Gastroesophageal sphincter (tissue), 4 donors: ENCODE measurements around the gene TRAM2. TPM values are rescaled to one million over a fixed set of nuclear protein-coding genes. Genes with fewer than 3 reads are reported as not detected.

Source experiments
- ATAC-seq: fragments of 150-250 bp; one replicate; pipeline ENCODE4 v1.9.1; 2016; ENCODE audit warnings: mild to moderate bottlenecking, moderate library complexity
- H3K27ac ChIP-seq, 4 donors: fragments of 200-600 bp; sonication (generic) in 3 of 4; 1 replicate in 3 of 4; 2 replicates in 1 of 4; pipeline ENCODE4 v1.5.1; 2016 to 2019
- H3K27me3 ChIP-seq: fragments of 200-600 bp; sonication (generic); one replicate; pipeline ENCODE4 v1.5.1; 2019
- H3K36me3 ChIP-seq, 2 donors: fragments of 200-600 bp; sonication (generic); one replicate each; pipeline ENCODE4 v1.5.1; 2019; ENCODE audit warnings: control low read depth in 1 of 2
- H3K4me1 ChIP-seq, 3 donors: fragments of 200-600 bp; sonication (generic); 1 replicate in 2 of 3; 2 replicates in 1 of 3; pipeline ENCODE4 v1.5.1; 2016 to 2019; ENCODE audit warnings: control low read depth in 2 of 3
- H3K4me3 ChIP-seq, 2 donors: fragments of 200-600 bp; sonication (generic); one replicate each; pipeline ENCODE4 v1.5.1; 2019; ENCODE audit warnings: mild to moderate bottlenecking in 1 of 2, moderate library complexity in 1 of 2
- H3K9me3 ChIP-seq, 3 donors: fragments of 200-600 bp; sonication (generic); one replicate each; pipeline ENCODE4 v1.5.1; 2017 to 2019; ENCODE audit warnings: control low read depth in 2 of 3
- EP300 ChIP-seq: sonication (generic); formaldehyde crosslinking; IDR thresholded peaks from one replicate; pipeline ENCODE4 v1.6.1; 2017; ENCODE audit warnings: antibody characterized with exemption, mild to moderate bottlenecking
- POLR2A ChIP-seq, 2 donors: fragments of 450-650 bp; IDR thresholded peaks; one replicate each; pipeline ENCODE4 v1.6.1; 2017; ENCODE audit warnings: antibody characterized with exemption in 2 of 2, mild to moderate bottlenecking in 2 of 2, moderate library complexity in 1 of 2
- POLR2AphosphoS5 ChIP-seq: sonication (generic); formaldehyde crosslinking; IDR thresholded peaks from one replicate; pipeline ENCODE4 v1.6.1; 2017; ENCODE audit warnings: antibody characterized with exemption
- WGBS, 2 donors: methylation state at CpG; one replicate each; pipeline ENCODE4 v1.1.5; 2018; ENCODE audit warnings: low coverage in 1 of 2; 5-methylcytosine and 5-hydroxymethylcytosine counted together
- total RNA-seq, 4 donors: library from RNA; depleted of rRNA; stranded (reverse); fragments of >200 nt; gene quantifications; one replicate each; pipeline ENCODE4 v1.1.0, GENCODE V29; 2016
- TF ChIP-seq, protein P1 (sequence below), 4 experiments: fragments of 200-600 bp in 2 of 4; fragments of 450-650 bp in 2 of 4; sonication (generic) in 1 of 4; IDR thresholded peaks; one replicate each; pipeline ENCODE4 v1.5.1; 2017 to 2019; ENCODE audit warnings: antibody characterized with exemption in 4 of 4, mild to moderate bottlenecking in 2 of 4, moderate library complexity in 2 of 4

TRAM2 gene, protein sequence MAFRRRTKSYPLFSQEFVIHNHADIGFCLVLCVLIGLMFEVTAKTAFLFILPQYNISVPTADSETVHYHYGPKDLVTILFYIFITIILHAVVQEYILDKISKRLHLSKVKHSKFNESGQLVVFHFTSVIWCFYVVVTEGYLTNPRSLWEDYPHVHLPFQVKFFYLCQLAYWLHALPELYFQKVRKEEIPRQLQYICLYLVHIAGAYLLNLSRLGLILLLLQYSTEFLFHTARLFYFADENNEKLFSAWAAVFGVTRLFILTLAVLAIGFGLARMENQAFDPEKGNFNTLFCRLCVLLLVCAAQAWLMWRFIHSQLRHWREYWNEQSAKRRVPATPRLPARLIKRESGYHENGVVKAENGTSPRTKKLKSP
- total RNA-seq: 10 to 100 TPM; 16.7 to 34.2 (median 25.0) TPM

DNA sequence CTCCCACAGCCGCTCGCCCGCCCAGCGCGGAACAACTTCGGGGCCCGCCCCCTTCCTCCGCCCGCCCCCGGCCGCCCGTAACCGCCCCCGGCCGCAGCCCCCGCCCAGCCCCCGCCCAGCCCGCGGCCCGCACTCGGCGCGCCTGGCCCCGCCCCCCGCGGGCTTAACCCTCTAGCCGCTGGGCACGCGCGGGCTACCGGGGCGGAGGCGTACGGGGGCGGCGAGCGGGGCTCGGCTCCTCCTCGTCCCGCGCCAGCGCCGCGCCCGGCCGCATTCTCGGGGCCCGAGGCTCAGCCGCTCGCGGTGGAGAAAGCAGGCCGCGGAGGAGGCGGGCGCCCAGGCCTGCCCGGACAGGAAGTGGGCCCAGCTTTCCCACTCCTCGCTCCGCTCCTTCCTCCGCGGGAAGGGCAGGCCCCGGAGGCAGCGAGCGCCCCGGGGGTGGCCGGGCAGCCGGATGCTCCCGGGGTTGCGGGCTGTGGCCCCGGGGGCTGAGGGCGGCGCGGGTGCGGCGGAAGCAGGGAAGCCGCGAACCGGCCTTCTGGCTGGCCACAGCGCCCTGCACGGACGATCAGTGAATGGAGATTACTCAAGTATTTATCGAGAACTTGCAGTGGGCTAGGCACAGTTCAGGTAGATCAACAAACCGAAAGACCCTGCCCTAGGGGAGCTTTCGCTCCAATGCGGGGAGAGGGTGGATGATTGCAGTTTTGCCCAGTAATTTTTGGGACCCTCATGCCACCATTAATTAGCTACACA is at the start of gene TRAM2:
Gene TRAM2, minus strand, starts transcription at position 39 of the 756 bp plus-strand sequence. CDS start 145 bp downstream, outside the sequence.
- no peaks in the 10 kb centered on the region for H3K9me3 ChIP-seq
- H3K4me1 ChIP-seq: peaks cover 14 to 55% (median 22%) of the 10 kb centered on the region in 3 donors
- peak within 1 kb of the TSS; percentile 66 to 84 for H3K4me3 ChIP-seq
- ATAC-seq: peak; percentile 88
- 0% methylated on average over 1 to 6 of the region's 84 CpGs for WGBS, 2 donors
- peaks cover 0 to 4% of the 10 kb centered on the region in 2 donors for H3K36me3 ChIP-seq
- H3K27ac ChIP-seq: peak within 1 kb of the TSS; percentile 95 to 100 (median 98)
- H3K27me3 ChIP-seq: no peaks in the 10 kb centered on the region
- no peak for TF ChIP-seq EP300
- TF ChIP-seq POLR2AphosphoS5: peak; percentile 25
- TF ChIP-seq, protein P1, sequence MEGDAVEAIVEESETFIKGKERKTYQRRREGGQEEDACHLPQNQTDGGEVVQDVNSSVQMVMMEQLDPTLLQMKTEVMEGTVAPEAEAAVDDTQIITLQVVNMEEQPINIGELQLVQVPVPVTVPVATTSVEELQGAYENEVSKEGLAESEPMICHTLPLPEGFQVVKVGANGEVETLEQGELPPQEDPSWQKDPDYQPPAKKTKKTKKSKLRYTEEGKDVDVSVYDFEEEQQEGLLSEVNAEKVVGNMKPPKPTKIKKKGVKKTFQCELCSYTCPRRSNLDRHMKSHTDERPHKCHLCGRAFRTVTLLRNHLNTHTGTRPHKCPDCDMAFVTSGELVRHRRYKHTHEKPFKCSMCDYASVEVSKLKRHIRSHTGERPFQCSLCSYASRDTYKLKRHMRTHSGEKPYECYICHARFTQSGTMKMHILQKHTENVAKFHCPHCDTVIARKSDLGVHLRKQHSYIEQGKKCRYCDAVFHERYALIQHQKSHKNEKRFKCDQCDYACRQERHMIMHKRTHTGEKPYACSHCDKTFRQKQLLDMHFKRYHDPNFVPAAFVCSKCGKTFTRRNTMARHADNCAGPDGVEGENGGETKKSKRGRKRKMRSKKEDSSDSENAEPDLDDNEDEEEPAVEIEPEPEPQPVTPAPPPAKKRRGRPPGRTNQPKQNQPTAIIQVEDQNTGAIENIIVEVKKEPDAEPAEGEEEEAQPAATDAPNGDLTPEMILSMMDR (IDR thresholded peaks at IDR 0.05): peak in 3 of 4 experiments; percentile 15 to 45 (median 27)
- peak; percentile 78 for TF ChIP-seq POLR2A (IDR thresholded peaks at IDR 0.05)

DNA sequence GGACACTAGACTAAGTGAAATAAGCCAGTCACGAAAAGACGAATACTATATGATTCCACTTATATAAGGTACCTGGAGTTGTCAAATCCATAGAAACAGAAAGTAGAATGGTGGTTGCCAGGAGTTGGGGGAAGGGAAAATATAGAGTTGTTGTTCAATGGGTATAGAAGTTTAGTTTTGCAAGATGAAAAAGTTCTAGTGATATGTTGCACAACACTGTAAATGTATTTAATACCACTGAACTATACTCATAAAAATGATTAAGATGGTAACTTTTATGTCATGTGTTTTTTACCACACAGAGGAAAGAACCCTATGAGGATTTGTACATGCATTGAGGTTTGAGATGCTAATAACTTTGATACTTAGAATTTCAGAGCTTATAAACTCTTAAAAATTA is 46.0 kb upstream of the TRAM2 start:
- Histone ChIP-seq H3K4me3 (no peak overlapping the region), H3K27ac (no peak overlapping the region), H3K9me3 (no peaks in the 10 kb centered on the region), H3K27me3 (no peaks in the 10 kb centered on the region), H3K36me3 (no peaks in the 10 kb centered on the region), H3K4me1 (no peaks in the 10 kb centered on the region)
- TF ChIP-seq, protein P1 (IDR thresholded peaks at IDR 0.05): no peak
- TF ChIP-seq POLR2AphosphoS5: no peak
- no peak for TF ChIP-seq POLR2A (IDR thresholded peaks at IDR 0.05)
- no peak for TF ChIP-seq EP300
- WGBS, 2 donors: 74 to 76% methylated on average over 2 of the region's 2 CpGs
- no peak for ATAC-seq

DNA sequence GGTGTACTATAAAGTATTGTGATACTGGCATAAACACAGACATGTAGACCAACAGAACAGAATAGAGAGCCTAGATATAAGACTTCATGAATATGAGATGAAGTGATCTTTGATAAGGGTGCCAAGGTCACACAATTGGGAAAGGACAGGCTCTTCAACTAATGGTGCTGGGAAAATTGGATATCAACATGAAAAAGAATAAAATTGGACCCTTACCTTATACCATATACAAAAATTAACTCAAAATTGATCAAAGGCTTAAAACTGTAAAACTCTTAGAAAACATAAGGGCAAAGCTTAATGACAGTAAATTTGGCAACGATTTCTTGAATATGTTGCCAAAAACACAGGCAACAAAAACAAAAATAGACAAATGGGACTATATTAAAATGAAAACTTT is 44.8 kb upstream of the TRAM2 start:
- Histone ChIP-seq H3K36me3 (no peaks in the 10 kb centered on the region), H3K27ac (no peak overlapping the region), H3K4me3 (no peak overlapping the region), H3K4me1 (no peaks in the 10 kb centered on the region), H3K27me3 (no peaks in the 10 kb centered on the region), H3K9me3 (no peaks in the 10 kb centered on the region)
- no peak for ATAC-seq
- 50 to 91% methylated on average over 1 of the region's 1 CpG for WGBS, 2 donors
- no peak for TF ChIP-seq EP300

DNA sequence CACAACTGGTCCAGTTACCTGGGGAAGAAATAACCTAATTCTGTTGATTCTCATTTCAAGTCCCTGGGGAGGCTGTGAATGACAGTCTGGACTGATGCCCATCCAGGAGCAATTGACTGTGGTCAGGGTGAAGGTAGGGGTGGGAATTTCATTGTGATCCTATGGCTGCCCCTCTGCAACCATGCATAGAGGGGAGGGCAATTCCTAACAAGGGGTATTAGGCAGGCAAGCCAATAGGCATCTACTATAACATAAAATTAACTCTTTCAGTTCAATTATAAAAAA is 44.0 kb upstream of the TRAM2 start:
- TF ChIP-seq EP300 (no peak), POLR2A (IDR thresholded peaks at IDR 0.05) (no peak), POLR2AphosphoS5 (no peak)
- TF ChIP-seq, protein P1 (IDR thresholded peaks at IDR 0.05): no peak
- Histone ChIP-seq H3K36me3 (no peaks in the 10 kb centered on the region), H3K27me3 (no peaks in the 10 kb centered on the region), H3K4me3 (no peak overlapping the region), H3K9me3 (no peaks in the 10 kb centered on the region), H3K4me1 (no peaks in the 10 kb centered on the region), H3K27ac (no peak overlapping the region)
- ATAC-seq: no peak

DNA sequence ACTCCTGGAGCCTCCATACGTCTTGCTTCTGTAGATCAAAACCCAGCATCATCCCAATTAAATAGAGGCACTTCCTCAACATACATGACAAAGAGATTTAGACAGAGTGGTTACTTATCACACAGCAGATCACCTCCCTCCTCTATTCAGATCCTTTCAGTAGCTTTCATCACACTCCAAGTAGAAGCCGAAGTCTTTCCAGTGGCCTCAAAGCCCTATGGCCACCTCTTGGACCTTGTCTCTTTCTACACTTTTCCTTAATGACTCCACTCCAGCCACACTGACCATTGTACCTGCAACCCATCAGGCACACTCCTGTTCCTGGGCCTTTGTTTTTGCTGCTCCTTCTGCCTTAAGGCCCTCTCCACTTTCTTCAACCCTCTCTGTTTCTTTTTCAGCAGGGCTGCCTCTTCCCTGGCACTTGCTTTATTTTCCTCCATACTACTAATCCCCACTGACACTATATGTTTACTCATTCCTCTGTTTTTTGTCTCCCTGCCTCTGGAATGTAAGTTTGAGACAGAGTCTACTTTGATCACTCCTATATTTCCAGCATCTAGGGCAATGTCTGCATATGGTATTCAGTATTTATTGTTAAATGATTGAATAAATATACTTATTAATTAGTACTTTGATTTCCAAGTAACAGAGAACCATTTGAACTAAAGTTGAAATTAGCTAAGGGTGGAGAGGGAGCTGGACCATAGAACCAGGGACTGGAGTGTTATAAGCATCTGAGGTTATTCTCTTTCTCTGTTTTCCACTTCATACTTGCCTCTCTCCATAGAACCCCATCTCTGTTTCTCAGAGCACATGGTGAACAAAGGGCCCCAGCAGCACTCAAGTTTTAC is 43.4 kb upstream of the TRAM2 start:
- TF ChIP-seq EP300 (no peak), POLR2A (IDR thresholded peaks at IDR 0.05) (no peak), POLR2AphosphoS5 (no peak)
- TF ChIP-seq, protein P1 (IDR thresholded peaks at IDR 0.05): no peak
- no peak overlapping the region for H3K27ac ChIP-seq
- ATAC-seq: no peak
- H3K4me1 ChIP-seq: no peaks in the 10 kb centered on the region
- 84 to 86% methylated on average over 2 of the region's 2 CpGs for WGBS, 2 donors
- no peaks in the 10 kb centered on the region for H3K27me3 ChIP-seq
- H3K9me3 ChIP-seq: no peaks in the 10 kb centered on the region
- H3K4me3 ChIP-seq: no peak overlapping the region
- H3K36me3 ChIP-seq: no peaks in the 10 kb centered on the region
